Activated CD4-positive, CD25-positive, alpha-beta regulatory T cell treated with anti-CD3 and anti-CD28 coated beads, Interleukin-2, amount 50 U/mL, for 72 hours (primary cell): ENCODE measurements around the gene CCDC117.
"Not testable (repeated sequence)": the region's sequence is repeated elsewhere in the genome, so short reads cannot be mapped to it uniquely, and the experiment has no call there.

Source experiments
- DNase-seq: peaks from one replicate; pipeline ENCODE4 v3.0.0; 2021

The CCDC117 gene

GRCh38 chr22:28805426-28805825 is 32.9 kb downstream of the CCDC117 start:
- not testable (repeated sequence) for DNase-seq

- no peak for DNase-seq
Measured at GRCh38 chr22:28808716-28809355, 36.3 kb downstream of the CCDC117 start.

GRCh38 chr22:28810821-28811491 is 38.5 kb downstream of the CCDC117 start:
- no peak for DNase-seq

GRCh38 chr22:28812516-28812915 is 40.0 kb downstream of the CCDC117 start:
- DNase-seq: no peak

- DNase-seq: no peak
Measured at GRCh38 chr22:28813772-28814518, 41.5 kb downstream of the CCDC117 start.

- no peak for DNase-seq
Measured at GRCh38 chr22:28815111-28815510, 42.6 kb downstream of the CCDC117 start.

- no peak for DNase-seq
Measured at GRCh38 chr22:28815729-28816128, 43.2 kb downstream of the CCDC117 start.

GRCh38 chr22:28817064-28817463 is 44.6 kb downstream of the CCDC117 start:
- DNase-seq: no peak

- no peak for DNase-seq
Measured at GRCh38 chr22:28817919-28818859, 45.7 kb downstream of the CCDC117 start.

- no peak for DNase-seq
Measured at GRCh38 chr22:28819253-28820096, 47.0 kb downstream of the CCDC117 start.

- DNase-seq: no peak
Measured at GRCh38 chr22:28820885-28821284, 48.4 kb downstream of the CCDC117 start.

GRCh38 chr22:28821452-28821851 is 49.0 kb downstream of the CCDC117 start:
- no peak for DNase-seq

GRCh38 chr22:28822930-28823551 is 50.5 kb downstream of the CCDC117 start:
- no peak for DNase-seq

- DNase-seq: not testable (repeated sequence)
Measured at GRCh38 chr22:28824455-28824854, 52.0 kb downstream of the CCDC117 start.

GRCh38 chr22:28826430-28826829 is 53.9 kb downstream of the CCDC117 start:
- not testable (repeated sequence) for DNase-seq

- DNase-seq: no peak
Measured at GRCh38 chr22:28826921-28827320, 54.4 kb downstream of the CCDC117 start.

- peak; percentile 75 for DNase-seq
Measured at GRCh38 chr22:28829358-28830181, 57.1 kb downstream of the CCDC117 start.

GRCh38 chr22:28830441-28830840 is 57.9 kb downstream of the CCDC117 start:
- DNase-seq: no peak

- no peak for DNase-seq
Measured at GRCh38 chr22:28831140-28832072, 58.9 kb downstream of the CCDC117 start.
